ENCODE results near the gene RALGAPA2.
A peak's percentile ranks its signal among the peaks of the same experiment; 100 is the strongest.

The RALGAPA2 gene

DNA sequence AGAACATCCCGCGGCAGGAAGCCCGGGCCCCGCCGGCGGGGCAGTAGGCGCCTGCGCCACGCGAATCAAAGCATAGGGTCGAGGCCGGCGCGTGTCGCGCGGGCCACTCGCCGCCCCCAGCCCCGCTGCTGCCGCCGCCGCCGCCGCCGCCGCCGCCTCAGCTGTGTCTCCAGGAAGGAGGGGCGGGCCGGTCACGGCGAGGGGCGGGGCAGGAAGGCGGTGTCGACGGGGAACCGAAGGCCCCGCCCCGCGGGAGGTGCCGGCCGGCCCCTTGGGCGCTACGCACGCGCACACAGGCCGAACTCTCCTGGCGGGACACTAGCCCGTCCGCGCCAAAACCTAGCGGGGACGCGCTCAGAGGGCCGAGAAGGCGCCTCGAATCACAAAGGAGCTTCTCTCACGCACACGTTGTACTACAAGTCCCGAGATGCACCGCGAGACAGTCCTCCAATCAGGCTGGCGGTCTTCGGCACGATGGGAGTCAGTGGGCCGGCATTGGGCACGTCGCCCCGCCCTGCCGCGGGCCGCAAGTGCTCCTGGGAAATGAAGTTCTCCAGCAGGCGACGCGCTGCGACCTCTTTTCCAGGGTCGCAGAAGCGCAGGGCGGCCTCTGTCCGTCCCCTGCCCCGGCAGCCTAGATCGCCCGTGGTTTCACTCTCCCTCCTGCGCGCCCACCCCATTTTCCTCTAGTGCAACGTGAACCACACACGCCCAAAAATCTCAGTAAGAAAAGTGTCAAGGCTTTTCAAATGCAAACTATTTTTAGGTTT lies at the start of gene RALGAPA2:
Gene RALGAPA2, minus strand, starts transcription at position 171 of the 770 bp plus-strand sequence. Its CDS starts 164 bp downstream, at position 7.
- Histone ChIP-seq H3K4me2 (ENCODE audit: low read length) (peak within 1 kb of the TSS; percentile 87), H3K36me3 (replicated peaks; ENCODE audit: low read depth, low read length) (no peaks in the 10 kb centered on the region), H3K27ac (ENCODE audit: low read length) (peak within 1 kb of the TSS; percentile 56), H3K4me1 (ENCODE audit: low read length) (peaks cover 21% of the 10 kb centered on the region), H3K4me3 (ENCODE audit: low read length) (peak within 1 kb of the TSS; percentile 88), H3K27me3 (ENCODE audit: low read depth, low read length) (no peaks in the 10 kb centered on the region), H2AFZ (ENCODE audit: low read depth, low read length) (peak within 1 kb of the TSS; percentile 97), H4K20me1 (ENCODE audit: insufficient read depth, low read length) (no peaks in the 10 kb centered on the region), H3K79me2 (ENCODE audit: low read length) (no peaks in the 10 kb centered on the region), H3K9me3 (ENCODE audit: insufficient read depth, low read length) (no peaks in the 10 kb centered on the region), H3K9ac (ENCODE audit: low read length) (peak within 1 kb of the TSS; percentile 64)
- no peak for TF ChIP-seq EZH2phosphoT487 (IDR thresholded peaks at IDR 0.05; ENCODE audit: low read depth)
- TF ChIP-seq, protein P1, sequence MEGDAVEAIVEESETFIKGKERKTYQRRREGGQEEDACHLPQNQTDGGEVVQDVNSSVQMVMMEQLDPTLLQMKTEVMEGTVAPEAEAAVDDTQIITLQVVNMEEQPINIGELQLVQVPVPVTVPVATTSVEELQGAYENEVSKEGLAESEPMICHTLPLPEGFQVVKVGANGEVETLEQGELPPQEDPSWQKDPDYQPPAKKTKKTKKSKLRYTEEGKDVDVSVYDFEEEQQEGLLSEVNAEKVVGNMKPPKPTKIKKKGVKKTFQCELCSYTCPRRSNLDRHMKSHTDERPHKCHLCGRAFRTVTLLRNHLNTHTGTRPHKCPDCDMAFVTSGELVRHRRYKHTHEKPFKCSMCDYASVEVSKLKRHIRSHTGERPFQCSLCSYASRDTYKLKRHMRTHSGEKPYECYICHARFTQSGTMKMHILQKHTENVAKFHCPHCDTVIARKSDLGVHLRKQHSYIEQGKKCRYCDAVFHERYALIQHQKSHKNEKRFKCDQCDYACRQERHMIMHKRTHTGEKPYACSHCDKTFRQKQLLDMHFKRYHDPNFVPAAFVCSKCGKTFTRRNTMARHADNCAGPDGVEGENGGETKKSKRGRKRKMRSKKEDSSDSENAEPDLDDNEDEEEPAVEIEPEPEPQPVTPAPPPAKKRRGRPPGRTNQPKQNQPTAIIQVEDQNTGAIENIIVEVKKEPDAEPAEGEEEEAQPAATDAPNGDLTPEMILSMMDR (IDR thresholded peaks at IDR 0.05; ENCODE audit: low read depth, low read length), result no peak

DNA sequence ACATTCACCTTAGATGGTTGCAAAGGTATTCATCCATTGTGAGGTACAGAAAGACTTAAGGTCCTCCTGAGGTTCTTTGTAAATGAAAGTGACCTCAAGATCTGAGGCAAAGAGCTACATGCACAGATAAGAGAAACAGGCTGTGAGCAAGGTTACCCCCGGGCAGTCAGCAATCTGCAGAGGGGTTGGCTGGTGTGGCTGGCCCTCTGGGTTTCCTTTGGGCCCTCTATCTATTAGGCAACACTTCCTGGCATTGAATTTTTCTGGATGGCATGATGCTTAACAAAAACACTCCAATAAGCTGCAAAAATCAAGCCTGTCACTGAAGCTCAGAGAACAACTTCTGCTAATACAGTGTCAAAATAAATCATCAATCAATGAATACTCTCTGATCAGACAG lies 48.9 kb upstream of the RALGAPA2 start:
- H2AFZ ChIP-seq (ENCODE audit: low read depth, low read length), result no peak overlapping the region
- TF ChIP-seq, protein P1 (IDR thresholded peaks at IDR 0.05; ENCODE audit: low read depth, low read length), result no peak
- TF ChIP-seq EZH2phosphoT487 (IDR thresholded peaks at IDR 0.05; ENCODE audit: low read depth), result no peak
- no peaks in the 10 kb centered on the region for H3K79me2 ChIP-seq (ENCODE audit: low read length)
- no peaks in the 10 kb centered on the region for H3K9me3 ChIP-seq (ENCODE audit: insufficient read depth, low read length)
- H3K9ac ChIP-seq (ENCODE audit: low read length), result no peak overlapping the region
- no peak overlapping the region for H3K4me2 ChIP-seq (ENCODE audit: low read length)
- no peak overlapping the region for H3K27ac ChIP-seq (ENCODE audit: low read length)
- no peaks in the 10 kb centered on the region for H3K36me3 ChIP-seq (replicated peaks; ENCODE audit: low read depth, low read length)
- H3K27me3 ChIP-seq (ENCODE audit: low read depth, low read length), result peaks cover 41% of the 10 kb centered on the region
- H3K4me1 ChIP-seq (ENCODE audit: low read length), result peaks cover 5% of the 10 kb centered on the region; the same call in 1 of the 2 replicates
- H3K4me3 ChIP-seq (ENCODE audit: low read length), result no peak overlapping the region
- no peaks in the 10 kb centered on the region for H4K20me1 ChIP-seq (ENCODE audit: insufficient read depth, low read length)

DNA sequence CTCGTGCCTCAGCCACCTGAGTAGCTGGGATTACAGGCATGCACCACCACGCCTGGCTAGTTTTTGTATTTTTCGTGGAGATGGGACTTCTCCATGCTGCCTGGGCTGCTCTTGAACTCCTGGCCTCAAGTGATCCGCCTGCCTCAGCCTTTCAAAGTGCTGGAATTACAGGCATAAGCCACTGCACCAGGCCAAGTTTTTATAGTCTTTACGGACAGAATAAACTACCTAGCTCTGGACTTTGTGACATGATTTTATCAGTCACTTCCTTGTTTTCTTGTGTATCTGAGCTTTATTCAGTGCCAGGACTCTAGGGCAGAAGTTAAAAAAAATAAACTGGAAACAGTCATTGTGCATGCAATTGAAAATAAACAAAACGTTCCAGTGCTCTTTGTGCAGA lies 46.7 kb upstream of the RALGAPA2 start:
- Histone ChIP-seq H3K27ac (ENCODE audit: low read length) (no peak overlapping the region), H3K4me3 (ENCODE audit: low read length) (no peak overlapping the region), H3K79me2 (ENCODE audit: low read length) (no peaks in the 10 kb centered on the region), H4K20me1 (ENCODE audit: insufficient read depth, low read length) (no peaks in the 10 kb centered on the region), H3K27me3 (ENCODE audit: low read depth, low read length) (peaks cover 29% of the 10 kb centered on the region), H3K36me3 (replicated peaks; ENCODE audit: low read depth, low read length) (no peaks in the 10 kb centered on the region), H3K9ac (ENCODE audit: low read length) (no peak overlapping the region), H3K4me2 (ENCODE audit: low read length) (no peak overlapping the region), H3K9me3 (ENCODE audit: insufficient read depth, low read length) (no peaks in the 10 kb centered on the region), H2AFZ (ENCODE audit: low read depth, low read length) (no peak overlapping the region), H3K4me1 (ENCODE audit: low read length) (peaks cover 16% of the 10 kb centered on the region)
- TF ChIP-seq EZH2phosphoT487 (IDR thresholded peaks at IDR 0.05; ENCODE audit: low read depth), result no peak
- TF ChIP-seq, protein P1 (IDR thresholded peaks at IDR 0.05; ENCODE audit: low read depth, low read length), result no peak

DNA sequence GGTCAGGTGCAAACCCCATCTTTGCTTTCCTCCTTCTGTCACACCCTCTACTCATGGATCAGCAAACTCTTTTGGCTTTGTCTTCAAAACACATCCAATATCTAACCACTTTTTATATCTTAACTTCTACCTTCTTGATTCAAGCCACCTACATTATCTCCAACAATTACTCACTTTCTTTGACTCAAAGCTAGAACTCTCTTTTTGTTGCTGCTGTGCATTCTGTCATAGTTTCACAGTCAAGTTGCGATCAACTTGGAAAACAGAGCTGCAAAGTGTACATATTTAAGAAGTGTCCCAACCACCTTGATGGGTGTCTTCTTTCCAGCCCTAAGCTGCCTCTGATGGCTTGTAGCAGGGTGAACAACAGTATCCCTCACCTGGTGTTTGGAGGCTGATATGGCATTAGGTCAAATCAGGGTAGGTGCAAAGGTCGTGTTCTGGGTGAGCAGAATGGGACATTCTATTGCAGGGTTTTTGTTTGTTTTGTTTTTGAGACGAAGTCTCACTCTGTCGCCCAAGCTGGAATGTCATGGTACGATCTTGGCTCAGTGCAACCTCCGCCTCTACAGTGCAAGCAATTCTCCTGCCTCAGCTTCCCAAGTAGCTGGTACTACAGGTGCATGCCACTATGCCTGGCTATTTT lies 43.4 kb upstream of the RALGAPA2 start:
- Histone ChIP-seq H3K27me3 (ENCODE audit: low read depth, low read length) (peaks cover 32% of the 10 kb centered on the region), H3K79me2 (ENCODE audit: low read length) (no peaks in the 10 kb centered on the region), H3K4me3 (ENCODE audit: low read length) (no peak overlapping the region), H3K9me3 (ENCODE audit: insufficient read depth, low read length) (no peaks in the 10 kb centered on the region), H3K9ac (ENCODE audit: low read length) (no peak overlapping the region), H3K36me3 (replicated peaks; ENCODE audit: low read depth, low read length) (no peaks in the 10 kb centered on the region), H3K4me1 (ENCODE audit: low read length) (peaks cover 16% of the 10 kb centered on the region), H4K20me1 (ENCODE audit: insufficient read depth, low read length) (no peaks in the 10 kb centered on the region), H3K27ac (ENCODE audit: low read length) (no peak overlapping the region), H3K4me2 (ENCODE audit: low read length) (no peak overlapping the region), H2AFZ (ENCODE audit: low read depth, low read length) (no peak overlapping the region)
- TF ChIP-seq EZH2phosphoT487 (IDR thresholded peaks at IDR 0.05; ENCODE audit: low read depth), result no peak

Data from OCI-LY3 (cell line).